Erythroblast (primary cell): Measurements from ENCODE around the gene RDH13.

Experiments used
- DNase-seq, 2 experiments: peaks; one replicate each; lab custom pipeline; 2025; lab: John Stamatoyannopoulos, UW
- GATA1 ChIP-seq: IDR thresholded peaks from 2 replicates; pipeline ENCODE4 v1.6.1; 2011; ENCODE audit warnings: low read depth, mild to moderate bottlenecking, control low read depth, low read length, moderate library complexity
- POLR2A ChIP-seq: IDR thresholded peaks from 2 replicates; pipeline ENCODE4 v1.6.1; 2011; ENCODE audit warnings: mild to moderate bottlenecking, low read length

Gene RDH13

GRCh38 chr19:55097864-55098715, 35.1 kb upstream of the RDH13 start:
- DNase-seq, result no peak
- no peak for TF ChIP-seq GATA1
- no peak for TF ChIP-seq POLR2A

- no peak for DNase-seq
- TF ChIP-seq GATA1 (no peak), POLR2A (no peak)
Observed at GRCh38 chr19:55096061-55096701, 33.2 kb upstream of the RDH13 start.

GRCh38 chr19:55095260-55096060, 32.5 kb upstream of the RDH13 start:
- DNase-seq, result no peak
- no peak for TF ChIP-seq POLR2A
- TF ChIP-seq GATA1, result no peak

- TF ChIP-seq GATA1 (no peak), POLR2A (no peak)
- DNase-seq, result no peak
Observed at GRCh38 chr19:55094456-55095259, 31.7 kb upstream of the RDH13 start.

- no peak for DNase-seq
- TF ChIP-seq GATA1, result no peak
- no peak for TF ChIP-seq POLR2A
Observed at GRCh38 chr19:55092423-55093318, 29.7 kb upstream of the RDH13 start.

GRCh38 chr19:55091955-55092354, 29.0 kb upstream of the RDH13 start:
- DNase-seq, result no peak
- TF ChIP-seq GATA1 (no peak), POLR2A (no peak)

- DNase-seq, result no peak
- TF ChIP-seq POLR2A, result no peak
Observed at GRCh38 chr19:55091126-55091910, 28.4 kb upstream of the RDH13 start.

GRCh38 chr19:55090564-55090963, 27.6 kb upstream of the RDH13 start:
- DNase-seq, result no peak
- TF ChIP-seq GATA1, result no peak
- TF ChIP-seq POLR2A, result no peak

- TF ChIP-seq POLR2A (no peak), GATA1 (no peak)
Observed at GRCh38 chr19:55089342-55089944, 26.5 kb upstream of the RDH13 start.

GRCh38 chr19:55088543-55089341, 25.8 kb upstream of the RDH13 start:
- TF ChIP-seq POLR2A, result no peak
- TF ChIP-seq GATA1, result no peak
- DNase-seq, result peak; percentile 67 to 83

More at GRCh38 chr19:55089342-55089944, 26.5 kb upstream of the RDH13 start:
- DNase-seq, result no peak
